ENCODE results near the gene SLC35F1. TPM values are rescaled to one million over a fixed set of nuclear protein-coding genes. Genes with fewer than 3 reads are reported as not detected.

SLC35F1 gene
- total and polyA plus RNA-seq, 2 experiments from 2014 or later = 0.04 to 0.43 TPM

- no peaks in the 10 kb centered on the region for H3K9me2 ChIP-seq (replicated peaks; ENCODE audit: insufficient read depth)
- H3K79me2 ChIP-seq = no peaks in the 10 kb centered on the region
- no peaks in the 10 kb centered on the region for H4K20me1 ChIP-seq (ENCODE audit: insufficient read depth, poor library complexity, severe bottlenecking)
- no peak overlapping the region for H2AFZ ChIP-seq
- TF ChIP-seq EZH2phosphoT487 (IDR thresholded peaks at IDR 0.05; ENCODE audit: low read depth, severe bottlenecking, unreplicated experiment) = no peak
- no peak for TF ChIP-seq CTCF (IDR thresholded peaks at IDR 0.05; ENCODE audit: poor library complexity)
- TF ChIP-seq EZH2 (IDR thresholded peaks at IDR 0.05; ENCODE audit: borderline replicate concordance) = no peak
- no peaks in the 10 kb centered on the region for H3K9me3 ChIP-seq (ENCODE audit: low read depth)
- H3K27me3 ChIP-seq = no peaks in the 10 kb centered on the region
- H3K4me3 ChIP-seq = no peak overlapping the region
- H3K27ac ChIP-seq = no peak overlapping the region
- H3K4me1 ChIP-seq (ENCODE audit: insufficient read depth) = no peaks in the 10 kb centered on the region
- no peaks in the 10 kb centered on the region for H3K36me3 ChIP-seq (replicated peaks; ENCODE audit: insufficient read depth, low read depth)
- DNase-seq (ENCODE audit: low spot score) = no peak
- H3K4me2 ChIP-seq = no peak overlapping the region
- WGBS (ENCODE audit: low lambda C conversion rate, missing lambda C conversion rate) = 100% methylated on average over 1 of the region's 1 CpG
These were observed 341.1 kb downstream of the SLC35F1 start for GRCh38 chr6:118248171-118248570.

- H3K79me2 ChIP-seq = no peaks in the 10 kb centered on the region
- TF ChIP-seq EZH2 (IDR thresholded peaks at IDR 0.05; ENCODE audit: borderline replicate concordance) = no peak
- TF ChIP-seq CTCF (IDR thresholded peaks at IDR 0.05; ENCODE audit: poor library complexity) = no peak
- no peak for TF ChIP-seq EZH2phosphoT487 (IDR thresholded peaks at IDR 0.05; ENCODE audit: low read depth, severe bottlenecking, unreplicated experiment)
- no peak for DNase-seq (ENCODE audit: low spot score)
- 45% methylated on average over 5 of the region's 5 CpGs for WGBS (ENCODE audit: low lambda C conversion rate, missing lambda C conversion rate)
- H3K9me3 ChIP-seq (ENCODE audit: low read depth) = no peaks in the 10 kb centered on the region
- H3K27ac ChIP-seq = no peak overlapping the region
- no peaks in the 10 kb centered on the region for H3K4me1 ChIP-seq (ENCODE audit: insufficient read depth)
- H3K9me2 ChIP-seq (replicated peaks; ENCODE audit: insufficient read depth) = no peaks in the 10 kb centered on the region
- no peaks in the 10 kb centered on the region for H3K36me3 ChIP-seq (replicated peaks; ENCODE audit: insufficient read depth, low read depth)
- no peak overlapping the region for H3K4me3 ChIP-seq
- H4K20me1 ChIP-seq (ENCODE audit: insufficient read depth, poor library complexity, severe bottlenecking) = no peaks in the 10 kb centered on the region
- no peaks in the 10 kb centered on the region for H3K27me3 ChIP-seq
- H2AFZ ChIP-seq = no peak overlapping the region
- H3K4me2 ChIP-seq = no peak overlapping the region
These were observed 342.6 kb downstream of the SLC35F1 start for GRCh38 chr6:118249680-118250079.

- 93% methylated on average over 1 of the region's 1 CpG for WGBS (ENCODE audit: low lambda C conversion rate, missing lambda C conversion rate)
- no peak overlapping the region for H2AFZ ChIP-seq
- no peaks in the 10 kb centered on the region for H3K9me3 ChIP-seq (ENCODE audit: low read depth)
- no peak overlapping the region for H3K4me2 ChIP-seq
- no peaks in the 10 kb centered on the region for H4K20me1 ChIP-seq (ENCODE audit: insufficient read depth, poor library complexity, severe bottlenecking)
- no peaks in the 10 kb centered on the region for H3K4me1 ChIP-seq (ENCODE audit: insufficient read depth)
- H3K4me3 ChIP-seq = no peak overlapping the region
- TF ChIP-seq CTCF (IDR thresholded peaks at IDR 0.05; ENCODE audit: poor library complexity) (no peak), EZH2phosphoT487 (IDR thresholded peaks at IDR 0.05; ENCODE audit: low read depth, severe bottlenecking, unreplicated experiment) (no peak), EZH2 (IDR thresholded peaks at IDR 0.05; ENCODE audit: borderline replicate concordance) (no peak)
- H3K79me2 ChIP-seq = no peaks in the 10 kb centered on the region
- DNase-seq (ENCODE audit: low spot score) = no peak
- no peak overlapping the region for H3K27ac ChIP-seq
- no peaks in the 10 kb centered on the region for H3K9me2 ChIP-seq (replicated peaks; ENCODE audit: insufficient read depth)
- no peaks in the 10 kb centered on the region for H3K36me3 ChIP-seq (replicated peaks; ENCODE audit: insufficient read depth, low read depth)
- H3K27me3 ChIP-seq = no peaks in the 10 kb centered on the region
These were observed 345.4 kb downstream of the SLC35F1 start for GRCh38 chr6:118252474-118252873.

GRCh38 chr6:118253741-118254140 is 346.7 kb downstream of the SLC35F1 start:
- H3K27ac ChIP-seq = no peak overlapping the region
- 86% methylated on average over 3 of the region's 3 CpGs for WGBS (ENCODE audit: low lambda C conversion rate, missing lambda C conversion rate)
- no peak overlapping the region for H3K4me3 ChIP-seq
- no peak overlapping the region for H3K4me2 ChIP-seq
- H3K9me2 ChIP-seq (replicated peaks; ENCODE audit: insufficient read depth) = no peaks in the 10 kb centered on the region
- no peak overlapping the region for H2AFZ ChIP-seq
- no peaks in the 10 kb centered on the region for H3K9me3 ChIP-seq (ENCODE audit: low read depth)
- no peak for DNase-seq (ENCODE audit: low spot score)
- H3K79me2 ChIP-seq = no peaks in the 10 kb centered on the region
- no peaks in the 10 kb centered on the region for H3K4me1 ChIP-seq (ENCODE audit: insufficient read depth)
- H3K27me3 ChIP-seq = no peaks in the 10 kb centered on the region
- TF ChIP-seq EZH2 (IDR thresholded peaks at IDR 0.05; ENCODE audit: borderline replicate concordance) (no peak), CTCF (IDR thresholded peaks at IDR 0.05; ENCODE audit: poor library complexity) (no peak), EZH2phosphoT487 (IDR thresholded peaks at IDR 0.05; ENCODE audit: low read depth, severe bottlenecking, unreplicated experiment) (no peak)
- no peaks in the 10 kb centered on the region for H4K20me1 ChIP-seq (ENCODE audit: insufficient read depth, poor library complexity, severe bottlenecking)
- H3K36me3 ChIP-seq (replicated peaks; ENCODE audit: insufficient read depth, low read depth) = no peaks in the 10 kb centered on the region

Measured in hepatocyte (in vitro differentiated cells).